GM18870 (cell line): ENCODE measurements around the gene MEIOB.

Experiments used
- ATAC-seq: cut with Tn5 transposase; IDR thresholded peaks from one replicate; pipeline ENCODE4 v1.9.1; 2021; ENCODE audit warnings: moderate library complexity; ENCODE audit not compliant: unreplicated experiment

The MEIOB gene

DNA sequence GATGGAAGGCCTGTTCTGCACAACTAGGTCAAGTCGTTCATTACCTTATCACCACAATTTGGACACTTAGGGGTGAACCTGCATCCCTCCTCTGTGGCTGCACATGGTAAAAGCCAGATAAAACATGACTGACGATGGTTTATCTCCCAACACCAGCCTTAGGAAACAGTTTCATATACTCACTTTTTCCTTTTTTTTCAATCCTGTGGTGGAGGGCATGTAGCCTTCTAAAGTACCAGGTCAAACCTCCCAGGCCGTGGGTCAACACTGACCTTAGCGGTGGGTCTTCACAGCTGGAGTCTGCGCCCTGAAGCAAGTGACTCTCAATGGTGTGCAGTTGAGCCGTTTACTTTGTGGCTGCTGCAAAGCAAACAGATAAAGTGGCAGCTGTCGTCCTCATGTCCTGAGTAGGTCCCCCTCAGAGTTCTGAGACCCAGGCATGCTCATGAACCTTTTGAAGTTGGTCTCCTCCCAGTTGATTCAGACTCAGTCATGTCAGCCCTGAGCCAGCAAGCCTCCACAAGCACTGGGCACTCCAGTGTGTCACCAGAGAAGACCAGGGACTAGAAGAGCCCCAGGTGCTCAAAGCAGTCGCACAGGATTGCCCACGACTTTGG is 39.0 kb downstream of the MEIOB start:
- no peak for ATAC-seq

GRCh38 chr16:1831186-1832075 is 40.5 kb downstream of the MEIOB start:
- no peak for ATAC-seq

GRCh38 chr16:1830213-1830612 is 41.8 kb downstream of the MEIOB start:
- ATAC-seq, result no peak

DNA sequence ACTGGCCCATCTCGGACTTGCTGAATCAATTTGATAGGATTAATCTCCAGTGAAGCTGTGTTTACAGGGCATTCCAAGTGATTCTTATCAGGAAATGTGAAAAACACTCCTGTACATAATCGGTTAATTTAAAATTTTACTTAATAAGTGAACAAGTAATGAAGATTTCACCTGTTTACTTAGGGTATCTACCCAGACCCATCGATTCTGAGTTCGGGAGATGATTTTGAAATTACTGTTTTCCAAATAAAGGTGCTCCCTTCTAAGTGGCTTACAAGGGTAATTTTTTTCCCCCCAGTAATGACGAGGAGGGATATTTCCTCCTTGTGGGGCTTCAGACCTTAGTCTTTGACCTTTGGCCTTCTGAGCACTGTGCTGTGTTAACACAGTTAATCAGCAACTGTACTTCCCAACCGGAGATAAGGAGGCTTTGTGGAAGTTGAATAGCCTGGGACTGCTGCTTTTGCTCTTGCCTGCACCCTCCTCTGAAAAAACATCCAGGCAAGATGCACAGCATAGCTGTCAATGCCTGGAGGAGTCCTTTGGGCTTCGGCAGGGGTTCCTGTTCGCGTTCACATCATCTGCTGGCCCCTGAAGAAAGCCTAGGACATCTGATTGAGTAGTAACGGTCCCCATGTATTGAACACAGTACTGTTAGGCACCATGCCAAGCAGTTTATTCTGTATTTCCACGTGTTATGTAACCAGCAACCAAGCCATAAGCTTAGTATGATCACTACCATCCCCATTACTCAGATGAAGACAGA is 43.1 kb downstream of the MEIOB start:
- ATAC-seq, result no peak

DNA sequence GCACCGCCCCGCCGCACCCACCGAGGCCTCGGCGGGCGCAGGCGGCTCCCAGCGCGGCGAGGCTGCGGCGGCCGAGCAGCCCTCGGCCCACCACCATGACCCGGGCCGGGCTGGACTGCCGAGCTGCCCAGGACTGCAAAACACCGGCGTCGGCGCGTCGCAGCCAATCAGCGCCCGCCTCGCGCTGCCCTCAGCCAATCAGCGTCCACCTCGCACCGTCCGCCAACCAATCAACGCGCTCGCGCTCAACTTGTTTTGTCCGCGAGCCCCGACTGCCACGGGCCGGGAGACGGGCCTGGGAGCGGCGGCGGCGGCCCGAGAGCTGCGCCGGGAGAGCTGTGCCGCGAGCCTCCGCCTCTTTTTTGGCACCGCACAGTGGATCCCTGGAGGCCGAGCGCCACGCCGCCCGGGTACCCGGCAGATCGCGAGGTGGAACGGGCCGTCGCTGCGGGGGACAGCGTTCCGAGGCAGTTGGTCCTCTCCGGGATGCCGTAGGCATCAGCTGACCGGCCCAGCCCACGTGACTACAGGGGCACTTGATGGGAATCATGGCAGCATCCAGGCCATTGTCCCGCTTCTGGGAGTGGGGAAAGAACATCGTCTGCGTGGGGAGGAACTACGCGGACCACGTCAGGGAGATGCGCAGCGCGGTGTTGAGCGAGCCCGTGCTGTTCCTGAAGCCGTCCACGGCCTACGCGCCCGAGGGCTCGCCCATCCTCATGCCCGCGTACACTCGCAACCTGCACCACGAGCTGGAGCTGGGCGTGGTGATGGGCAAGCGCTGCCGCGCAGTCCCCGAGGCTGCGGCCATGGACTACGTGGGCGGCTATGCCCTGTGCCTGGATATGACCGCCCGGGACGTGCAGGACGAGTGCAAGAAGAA is 45.0 kb downstream of the MEIOB start, which contains the start of the genes FAHD1 and HAGH:
TSS of gene FAHD1 (plus strand) at position 516 of the 883 bp plus-strand sequence. CDS start at position 549, 33 bp downstream.
TSS of gene HAGH (minus strand) at position 135 of the 883 bp plus-strand sequence. CDS start at position 97, 38 bp downstream.
- ATAC-seq, result peak; percentile 83

GRCh38 chr16:1825864-1826690 is 45.9 kb downstream of the MEIOB start:
- peak; percentile 19 for ATAC-seq

DNA sequence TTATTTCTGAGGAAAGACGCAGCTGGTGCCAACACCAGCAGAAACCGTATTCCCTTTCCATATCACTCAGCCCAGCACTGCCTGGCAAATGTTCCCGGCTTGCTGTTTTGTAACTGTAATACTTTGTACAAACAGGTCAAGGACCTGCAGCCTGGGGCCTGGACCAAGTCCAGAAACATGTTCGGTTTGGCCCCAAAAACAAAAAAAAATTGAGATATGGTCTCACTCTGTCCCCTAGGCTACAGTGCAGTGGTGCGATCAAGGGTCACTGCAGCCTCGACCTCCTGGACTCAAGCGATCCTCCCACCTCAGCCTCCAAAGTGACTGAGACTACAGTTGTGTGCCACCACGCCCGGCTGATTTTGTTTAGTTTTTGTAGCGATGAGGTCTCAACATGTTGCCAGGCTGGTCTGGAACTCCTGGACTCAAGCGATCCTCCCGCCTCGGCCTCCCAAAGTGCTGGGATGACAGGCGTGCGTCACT is 46.5 kb downstream of the MEIOB start:
- no peak for ATAC-seq

DNA sequence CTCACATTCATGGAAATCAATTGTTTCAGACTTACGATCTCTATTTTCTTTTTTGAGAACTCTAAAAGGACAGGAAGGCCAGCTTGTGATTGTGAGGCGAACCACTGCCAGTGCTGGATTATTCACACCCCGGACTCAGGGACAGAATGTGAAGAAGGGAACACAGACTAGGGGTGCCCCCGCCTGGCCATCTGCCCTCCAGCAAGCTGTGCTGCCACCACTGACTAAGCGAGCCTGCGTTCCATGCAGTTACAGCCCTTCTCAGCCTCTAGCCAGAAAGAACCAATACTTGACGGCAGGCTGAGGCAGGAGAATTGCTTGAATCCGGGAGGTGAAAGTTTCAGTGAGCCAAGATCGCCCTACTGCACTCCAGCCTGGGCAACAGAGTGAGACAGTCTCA is 48.1 kb downstream of the MEIOB start:
- no peak for ATAC-seq

DNA sequence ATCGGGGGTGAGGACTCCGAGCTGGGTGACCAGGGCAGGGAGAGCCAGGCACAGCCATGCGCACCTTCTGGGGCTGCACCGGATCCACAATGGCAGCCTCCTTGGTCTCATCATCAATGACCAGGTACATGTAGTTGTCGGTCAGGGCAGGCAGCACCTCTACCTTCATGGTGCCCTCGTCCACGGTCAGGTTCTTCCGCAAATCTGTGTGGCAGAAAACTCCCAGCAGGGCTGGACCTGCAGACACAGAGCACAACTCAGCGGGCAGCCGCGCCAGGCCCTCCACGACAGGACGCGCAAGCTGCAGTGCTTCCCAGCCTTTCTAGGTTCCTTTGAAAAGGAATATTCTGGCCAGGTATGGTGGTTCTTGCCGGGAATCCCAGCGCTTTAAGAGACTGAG is 49.2 kb downstream of the MEIOB start:
- ATAC-seq, result no peak

DNA sequence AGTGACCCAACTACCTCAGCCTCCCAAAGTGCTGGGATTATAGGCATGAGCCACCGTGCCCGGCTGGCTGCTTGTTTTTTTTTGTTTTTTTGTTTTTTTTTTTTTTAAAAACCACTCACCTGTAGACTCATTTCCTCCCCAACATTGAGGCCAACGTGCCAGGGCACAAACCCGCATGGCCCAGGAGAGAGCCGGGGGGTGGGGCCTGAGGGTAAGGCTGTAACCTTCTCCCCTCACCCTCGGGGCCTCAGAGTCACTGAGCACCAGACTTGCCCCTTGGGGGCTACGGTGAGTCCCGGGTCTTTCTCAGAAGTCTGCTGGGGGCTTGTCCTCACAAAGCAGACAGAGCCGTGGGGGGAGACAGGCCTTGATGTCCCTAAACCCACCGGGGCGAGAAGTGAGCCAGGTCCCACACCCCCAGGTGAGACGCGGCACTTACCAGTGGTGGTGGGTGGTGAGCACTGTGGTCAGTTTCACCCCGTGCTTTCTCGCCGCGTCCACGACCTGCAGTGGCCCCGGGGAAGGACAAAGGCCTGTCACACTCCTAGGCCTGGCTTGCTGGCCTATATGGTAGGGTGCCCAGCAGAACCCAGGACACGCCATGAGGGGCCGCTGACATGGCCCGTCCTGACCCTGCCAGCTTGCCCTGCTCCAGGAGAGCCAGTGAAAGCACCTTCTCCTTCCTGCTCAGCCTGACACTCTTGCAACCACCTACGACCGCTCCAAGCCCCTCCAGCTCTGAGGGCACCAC is 49.9 kb downstream of the MEIOB start:
- no peak for ATAC-seq

GRCh38 chr16:1820946-1821290 is 51.0 kb downstream of the MEIOB start:
- no peak for ATAC-seq

DNA sequence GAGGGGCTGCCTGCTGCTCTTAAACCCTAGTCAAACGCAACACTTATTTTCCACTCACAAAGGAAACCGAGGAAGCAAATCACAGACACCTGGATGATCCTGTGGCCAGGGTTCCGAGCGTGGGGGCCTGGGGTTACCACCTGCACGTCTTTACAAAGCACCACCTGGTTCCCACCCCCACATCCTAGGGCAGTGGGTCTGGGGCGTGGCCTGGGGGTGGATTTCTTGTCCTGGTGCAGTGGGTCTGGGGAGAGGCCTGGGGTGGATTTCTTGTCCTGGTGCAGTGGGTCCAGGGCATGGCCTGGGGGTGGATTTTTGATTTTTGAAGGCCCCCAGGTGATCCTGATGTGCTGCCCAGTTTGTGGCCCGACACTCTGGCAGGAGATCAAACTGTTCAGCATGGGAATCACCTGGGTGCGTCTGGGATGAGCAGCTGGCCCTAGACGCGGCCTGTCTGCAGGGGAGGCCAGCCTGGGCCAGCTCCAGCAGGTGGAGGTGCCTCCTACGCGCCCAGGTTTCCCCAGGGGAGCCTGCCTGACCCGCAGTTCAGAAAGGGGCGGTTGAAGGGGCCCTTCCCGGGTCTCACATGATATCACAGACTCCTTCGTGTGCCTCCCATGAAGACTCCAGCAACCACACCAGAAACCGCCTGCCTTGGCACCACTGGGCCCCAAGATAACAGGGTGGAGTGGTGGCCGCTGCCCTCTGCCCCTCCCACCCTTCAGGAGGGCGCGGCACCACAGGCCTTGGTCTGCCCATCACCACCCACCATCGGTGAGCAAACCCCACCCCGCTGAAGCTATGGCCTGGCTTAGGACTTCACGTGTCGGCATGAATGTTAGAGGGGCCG is 51.6 kb downstream of the MEIOB start:
- no peak for ATAC-seq

GRCh38 chr16:1819611-1820010 is 52.4 kb downstream of the MEIOB start:
- no peak for ATAC-seq

DNA sequence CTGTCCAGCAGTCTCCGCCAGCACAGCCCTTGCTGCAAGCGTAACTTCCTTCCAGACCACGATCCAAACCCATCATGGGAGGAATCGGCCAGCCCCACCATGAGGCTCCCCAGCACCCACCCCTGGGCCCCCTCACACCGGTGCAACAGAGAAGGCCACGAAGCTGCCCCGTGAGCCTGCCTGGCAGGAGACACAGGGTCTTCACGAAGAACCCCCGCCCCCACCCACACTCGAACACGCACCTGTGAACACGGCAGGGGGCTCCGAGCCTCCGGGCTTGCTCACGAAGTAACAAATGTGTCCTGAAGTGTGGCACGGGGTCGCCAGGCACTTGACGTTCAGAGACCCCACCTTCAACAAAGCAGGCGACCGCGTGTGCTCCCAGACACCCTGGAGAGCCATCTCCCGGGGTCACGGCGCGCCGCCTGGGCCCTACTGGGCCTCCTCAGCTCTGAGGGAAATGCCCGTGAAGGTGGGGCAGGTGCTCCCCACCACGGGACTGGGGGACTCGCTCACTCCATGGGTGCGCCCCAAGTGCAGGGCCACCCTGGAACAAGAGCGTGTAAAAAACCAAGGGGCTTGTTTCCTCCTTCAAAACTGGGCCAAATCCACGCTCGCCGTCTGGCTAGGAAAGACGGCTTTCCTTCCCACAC is 53.0 kb downstream of the MEIOB start:
- ATAC-seq, result no peak

DNA sequence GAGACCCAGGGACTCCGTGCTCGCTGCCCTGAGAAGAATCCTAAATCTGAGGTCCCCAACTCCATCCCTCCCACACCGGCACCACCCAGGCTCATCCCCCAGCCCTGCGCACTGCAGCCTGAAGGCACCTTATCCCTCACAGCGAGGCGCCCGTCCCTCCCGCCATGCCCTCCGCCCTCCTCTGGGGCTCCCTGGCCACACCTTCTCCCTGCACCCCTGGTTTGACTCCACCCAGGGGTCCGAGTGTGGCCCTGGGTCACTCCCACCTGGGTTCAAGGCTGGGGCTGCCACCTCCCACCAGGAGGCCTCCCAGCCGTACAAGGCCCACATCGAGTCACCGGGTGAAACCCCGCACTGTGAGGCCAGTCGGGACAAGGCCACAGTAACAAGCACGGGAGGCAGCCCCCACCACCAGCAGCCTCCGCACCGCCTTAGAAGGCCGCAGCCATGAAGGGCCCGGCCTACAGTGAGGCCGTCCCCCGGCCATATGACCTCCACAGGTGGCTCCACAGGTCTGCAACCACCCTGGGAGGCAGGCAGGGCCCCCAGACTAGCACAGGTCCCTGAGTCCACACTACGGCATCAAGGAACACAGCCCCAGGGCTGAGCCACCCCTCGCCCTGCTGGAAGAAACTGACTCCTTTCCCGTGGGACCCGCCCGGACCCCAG is 53.6 kb downstream of the MEIOB start:
- ATAC-seq, result no peak

- no peak for ATAC-seq
Measured at GRCh38 chr16:1817716-1818115, 54.2 kb downstream of the MEIOB start.

DNA sequence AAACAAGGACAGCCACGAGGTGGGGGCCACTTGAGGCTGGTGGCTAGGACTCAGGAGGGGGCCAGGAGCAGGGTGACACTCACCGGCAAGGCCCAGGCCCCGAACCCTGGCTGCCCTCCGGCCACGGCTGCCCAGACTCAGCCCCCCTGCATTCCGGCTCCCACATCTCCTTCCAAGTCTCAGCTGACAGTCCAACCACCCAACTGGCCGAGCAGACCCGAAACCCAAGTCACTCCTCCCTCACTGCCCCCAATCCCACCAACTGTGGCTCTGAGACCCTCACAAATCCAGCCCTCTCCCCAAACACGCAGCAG is 54.7 kb downstream of the MEIOB start:
- ATAC-seq, result no peak
